Measurements from ENCODE around the gene FBXO47.

- TF ChIP-seq POLR2AphosphoS5 (IDR thresholded peaks at IDR 0.05; ENCODE audit: borderline replicate concordance, low read depth, low read length) (no peak), EZH2 (IDR thresholded peaks at IDR 0.05) (no peak)
Observed at GRCh38 chr17:38889745-38890409, 77.3 kb downstream of the FBXO47 start.
